Measurements from ENCODE around the gene CALB2.

The CALB2 gene

DNA sequence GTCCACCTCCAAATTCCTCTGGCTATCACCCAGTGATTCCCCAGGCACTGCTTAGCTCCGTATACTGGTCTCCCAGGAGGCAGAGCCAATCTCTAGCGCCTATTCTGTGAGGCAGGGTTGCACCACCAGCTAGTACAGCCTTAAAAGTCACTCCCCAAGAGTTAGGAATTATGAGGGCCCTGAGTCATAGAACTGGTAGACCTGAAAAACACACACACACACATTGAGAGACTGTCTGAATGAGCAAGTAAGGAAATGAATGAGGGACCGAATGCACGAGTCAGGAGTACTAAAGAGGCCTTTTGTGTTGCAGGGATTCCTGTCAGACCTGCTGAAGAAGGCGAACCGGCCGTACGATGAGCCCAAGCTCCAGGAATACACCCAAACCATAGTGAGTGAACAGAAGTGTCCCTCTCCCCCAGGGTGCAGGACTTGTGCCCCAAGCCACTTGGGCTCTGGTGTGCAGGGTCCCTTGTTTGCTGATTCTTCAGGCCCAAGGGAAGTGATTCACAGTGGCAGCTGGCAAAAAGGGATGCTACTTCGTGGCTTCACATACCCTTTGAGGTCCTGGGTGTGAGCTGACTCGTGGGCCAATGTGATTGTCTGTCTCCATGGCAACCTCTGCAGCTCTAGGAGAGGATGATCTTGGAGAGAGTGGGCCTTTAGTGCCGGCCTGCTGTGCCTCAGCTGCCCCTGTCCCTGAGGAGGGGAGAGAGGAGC, 24.7 kb downstream of the CALB2 start:
- TF ChIP-seq, protein P1, sequence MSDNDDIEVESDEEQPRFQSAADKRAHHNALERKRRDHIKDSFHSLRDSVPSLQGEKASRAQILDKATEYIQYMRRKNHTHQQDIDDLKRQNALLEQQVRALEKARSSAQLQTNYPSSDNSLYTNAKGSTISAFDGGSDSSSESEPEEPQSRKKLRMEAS (IDR thresholded peaks at IDR 0.05; ENCODE audit: low read depth, low read length), result no peak
- no peak for TF ChIP-seq MYC (IDR thresholded peaks at IDR 0.05; ENCODE audit: low read depth, low read length)
- no peak for TF ChIP-seq POLR2A (IDR thresholded peaks at IDR 0.05; ENCODE audit: extremely low read depth, insufficient read length)
- TF ChIP-seq, protein P2, sequence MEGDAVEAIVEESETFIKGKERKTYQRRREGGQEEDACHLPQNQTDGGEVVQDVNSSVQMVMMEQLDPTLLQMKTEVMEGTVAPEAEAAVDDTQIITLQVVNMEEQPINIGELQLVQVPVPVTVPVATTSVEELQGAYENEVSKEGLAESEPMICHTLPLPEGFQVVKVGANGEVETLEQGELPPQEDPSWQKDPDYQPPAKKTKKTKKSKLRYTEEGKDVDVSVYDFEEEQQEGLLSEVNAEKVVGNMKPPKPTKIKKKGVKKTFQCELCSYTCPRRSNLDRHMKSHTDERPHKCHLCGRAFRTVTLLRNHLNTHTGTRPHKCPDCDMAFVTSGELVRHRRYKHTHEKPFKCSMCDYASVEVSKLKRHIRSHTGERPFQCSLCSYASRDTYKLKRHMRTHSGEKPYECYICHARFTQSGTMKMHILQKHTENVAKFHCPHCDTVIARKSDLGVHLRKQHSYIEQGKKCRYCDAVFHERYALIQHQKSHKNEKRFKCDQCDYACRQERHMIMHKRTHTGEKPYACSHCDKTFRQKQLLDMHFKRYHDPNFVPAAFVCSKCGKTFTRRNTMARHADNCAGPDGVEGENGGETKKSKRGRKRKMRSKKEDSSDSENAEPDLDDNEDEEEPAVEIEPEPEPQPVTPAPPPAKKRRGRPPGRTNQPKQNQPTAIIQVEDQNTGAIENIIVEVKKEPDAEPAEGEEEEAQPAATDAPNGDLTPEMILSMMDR (IDR thresholded peaks at IDR 0.05; ENCODE audit: low read depth, low read length), result no peak
- peak; percentile 18 for DNase-seq (ENCODE audit: low read depth)
- H3K4me3 ChIP-seq (ENCODE audit: low read depth, low read length), result no peak overlapping the region

DNA sequence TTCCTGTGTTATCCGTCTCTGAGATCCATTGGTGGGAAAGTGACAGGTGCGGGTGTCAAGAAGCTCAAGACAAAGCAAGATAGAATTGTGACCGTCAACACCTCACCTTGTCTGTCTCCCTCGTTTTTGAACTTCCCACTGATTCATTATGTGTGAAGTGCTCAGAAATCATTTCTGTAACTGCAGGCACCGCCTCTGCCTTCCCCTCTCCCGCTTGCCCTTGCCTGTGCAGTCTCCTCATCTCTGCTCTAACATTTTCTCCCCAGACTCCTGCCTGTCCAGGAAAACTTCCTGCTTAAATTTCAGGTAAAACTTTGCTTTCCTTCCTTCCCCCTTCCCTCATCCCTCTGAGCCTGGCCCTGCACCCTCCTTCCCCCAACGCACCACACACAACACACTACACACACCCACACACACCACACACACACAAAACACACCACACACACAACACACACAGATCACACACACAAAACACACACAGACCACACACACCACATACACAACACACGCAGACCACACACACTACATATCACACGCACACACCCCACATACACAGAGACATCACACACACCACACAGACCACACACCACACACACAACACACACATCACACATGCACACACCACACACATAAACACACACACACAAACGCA, 25.7 kb downstream of the CALB2 start:
- no peak overlapping the region for H3K4me3 ChIP-seq (ENCODE audit: low read depth, low read length)
- no peak for DNase-seq (ENCODE audit: low read depth)
- TF ChIP-seq, protein P1 (IDR thresholded peaks at IDR 0.05; ENCODE audit: low read depth, low read length), result no peak
- TF ChIP-seq POLR2A (IDR thresholded peaks at IDR 0.05; ENCODE audit: extremely low read depth, insufficient read length) (no peak), MYC (IDR thresholded peaks at IDR 0.05; ENCODE audit: low read depth, low read length) (no peak)
- TF ChIP-seq, protein P2 (IDR thresholded peaks at IDR 0.05; ENCODE audit: low read depth, low read length), result no peak

DNA sequence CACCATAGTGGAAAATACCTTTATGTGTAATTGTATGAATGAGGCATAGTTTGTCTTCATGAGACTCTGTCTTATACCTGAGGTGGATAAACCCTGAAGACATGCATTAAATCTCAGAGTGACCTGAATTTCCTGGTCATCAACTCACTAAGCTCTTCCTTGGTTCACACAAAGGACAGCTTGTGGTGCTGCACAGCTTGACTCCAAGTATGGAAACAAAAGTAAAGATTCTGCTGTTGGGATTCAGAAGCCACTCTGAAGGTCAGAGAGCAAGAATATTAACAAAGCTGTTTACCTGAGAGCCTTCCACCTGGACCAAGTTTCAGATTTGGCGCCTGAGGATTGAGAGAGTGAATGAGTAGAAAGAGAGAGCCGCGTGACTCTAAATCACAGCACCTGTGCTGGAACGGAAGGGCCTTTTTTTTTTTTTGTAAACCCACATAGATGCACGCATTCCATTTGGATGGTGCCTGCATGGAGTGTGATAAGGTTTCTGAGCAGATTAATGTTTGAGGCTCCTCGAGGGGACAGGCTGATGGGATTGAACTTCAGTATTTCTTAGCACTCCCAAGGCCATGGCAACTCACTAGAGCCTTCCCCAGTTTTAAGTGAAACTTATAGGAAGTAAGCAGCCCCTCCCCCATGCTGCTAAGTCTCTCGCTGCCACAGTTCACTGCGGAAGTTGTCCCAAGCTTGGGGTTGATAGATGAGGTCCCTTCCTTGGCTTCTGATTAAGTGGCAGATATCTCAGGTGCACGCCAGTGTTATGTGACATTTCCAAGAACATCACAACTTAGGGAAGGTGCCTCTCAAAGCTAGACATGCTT, 28.7 kb downstream of the CALB2 start:
- peak; percentile 34 for DNase-seq (ENCODE audit: low read depth)
- TF ChIP-seq, protein P2 (IDR thresholded peaks at IDR 0.05; ENCODE audit: low read depth, low read length), result no peak
- TF ChIP-seq POLR2A (IDR thresholded peaks at IDR 0.05; ENCODE audit: extremely low read depth, insufficient read length) (no peak), MYC (IDR thresholded peaks at IDR 0.05; ENCODE audit: low read depth, low read length) (no peak)
- TF ChIP-seq, protein P1 (IDR thresholded peaks at IDR 0.05; ENCODE audit: low read depth, low read length), result no peak
- H3K4me3 ChIP-seq (ENCODE audit: low read depth, low read length), result no peak overlapping the region

DNA sequence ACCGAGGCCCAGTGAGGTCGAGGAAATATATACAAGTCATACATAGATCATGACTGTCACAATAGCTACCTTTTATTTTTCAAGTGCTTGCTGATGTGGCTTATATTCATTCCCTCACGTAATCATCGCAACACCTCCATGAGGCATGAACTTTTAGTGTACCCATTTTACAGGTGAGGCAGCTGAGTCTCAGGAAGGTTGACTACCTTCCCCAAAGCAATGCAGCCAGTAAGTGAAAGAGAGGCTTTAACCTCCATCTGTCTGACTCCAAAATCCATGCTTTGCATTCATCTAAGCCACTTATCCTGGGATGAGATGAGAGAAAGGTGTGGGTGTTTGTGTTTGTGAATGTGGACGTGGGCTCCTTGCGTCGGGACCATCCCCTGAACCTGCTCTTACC, 30.8 kb downstream of the CALB2 start:
- H3K4me3 ChIP-seq (ENCODE audit: low read depth, low read length), result no peak overlapping the region
- no peak for DNase-seq (ENCODE audit: low read depth)
- TF ChIP-seq, protein P1 (IDR thresholded peaks at IDR 0.05; ENCODE audit: low read depth, low read length), result no peak
- no peak for TF ChIP-seq POLR2A (IDR thresholded peaks at IDR 0.05; ENCODE audit: extremely low read depth, insufficient read length)

DNA sequence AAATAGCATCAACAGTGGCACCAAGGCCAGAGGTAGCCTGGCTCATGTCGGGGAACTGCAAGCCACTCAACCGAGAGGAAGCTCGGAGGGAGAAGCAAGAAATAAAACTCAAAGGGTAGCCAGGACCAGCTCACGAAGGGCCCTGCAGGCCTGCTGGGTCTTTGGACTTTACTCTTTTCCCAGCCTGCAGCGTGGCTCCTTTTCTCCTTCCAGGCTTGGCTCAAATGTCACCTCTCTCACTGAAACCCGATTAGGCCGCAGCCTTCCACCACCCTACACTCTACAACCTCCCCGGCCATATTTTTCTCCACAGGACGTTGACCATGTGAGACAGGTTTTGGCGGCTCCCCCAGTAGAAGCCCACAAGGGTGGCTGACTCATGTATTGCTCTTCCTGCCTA, 38.1 kb downstream of the CALB2 start:
- DNase-seq (ENCODE audit: low read depth), result no peak
- no peak for TF ChIP-seq MYC (IDR thresholded peaks at IDR 0.05; ENCODE audit: low read depth, low read length)
- TF ChIP-seq, protein P1 (IDR thresholded peaks at IDR 0.05; ENCODE audit: low read depth, low read length), result no peak
- TF ChIP-seq, protein P2 (IDR thresholded peaks at IDR 0.05; ENCODE audit: low read depth, low read length), result no peak
- TF ChIP-seq POLR2A (IDR thresholded peaks at IDR 0.05; ENCODE audit: extremely low read depth, insufficient read length), result no peak

More for the DNA sequence above, 38.1 kb downstream of the CALB2 start:
- H3K4me3 ChIP-seq (ENCODE audit: low read depth, low read length), result no peak overlapping the region
